ENCODE results near the gene STARD8.
"Not testable (repeated sequence)": the region's sequence is repeated elsewhere in the genome, so short reads cannot be mapped to it uniquely, and the experiment has no call there.

The STARD8 gene

GRCh38 chrX:68660746-68661145, 13.3 kb downstream of the STARD8 start:
- no peak for DNase-seq

GRCh38 chrX:68665502-68665901, 18.0 kb downstream of the STARD8 start:
- no peak for DNase-seq

GRCh38 chrX:68666580-68666979, 19.1 kb downstream of the STARD8 start:
- no peak for DNase-seq

- no peak for DNase-seq
Observed at GRCh38 chrX:68669094-68669860, 21.8 kb downstream of the STARD8 start.

GRCh38 chrX:68669871-68670270, 22.4 kb downstream of the STARD8 start:
- no peak for DNase-seq

DNA sequence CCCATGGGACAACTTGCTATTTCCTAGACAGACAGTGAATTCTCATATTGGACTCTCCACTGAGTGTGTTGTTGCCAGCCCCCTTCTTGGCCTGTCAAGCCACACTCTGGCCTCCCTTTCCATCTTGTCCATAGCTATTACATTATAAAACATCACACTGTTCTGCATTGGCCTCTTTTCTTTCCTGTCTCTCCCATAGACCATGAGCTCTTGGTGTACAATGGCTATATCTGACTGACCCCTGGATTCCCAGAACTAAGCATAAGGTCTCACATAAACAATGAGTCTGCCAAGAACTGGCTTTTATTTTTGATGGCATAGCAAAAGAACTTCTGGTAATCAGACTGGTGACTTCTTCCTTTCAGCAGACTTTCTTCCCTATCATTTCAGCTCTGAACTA, 23.8 kb downstream of the STARD8 start:
- no peak for DNase-seq

DNA sequence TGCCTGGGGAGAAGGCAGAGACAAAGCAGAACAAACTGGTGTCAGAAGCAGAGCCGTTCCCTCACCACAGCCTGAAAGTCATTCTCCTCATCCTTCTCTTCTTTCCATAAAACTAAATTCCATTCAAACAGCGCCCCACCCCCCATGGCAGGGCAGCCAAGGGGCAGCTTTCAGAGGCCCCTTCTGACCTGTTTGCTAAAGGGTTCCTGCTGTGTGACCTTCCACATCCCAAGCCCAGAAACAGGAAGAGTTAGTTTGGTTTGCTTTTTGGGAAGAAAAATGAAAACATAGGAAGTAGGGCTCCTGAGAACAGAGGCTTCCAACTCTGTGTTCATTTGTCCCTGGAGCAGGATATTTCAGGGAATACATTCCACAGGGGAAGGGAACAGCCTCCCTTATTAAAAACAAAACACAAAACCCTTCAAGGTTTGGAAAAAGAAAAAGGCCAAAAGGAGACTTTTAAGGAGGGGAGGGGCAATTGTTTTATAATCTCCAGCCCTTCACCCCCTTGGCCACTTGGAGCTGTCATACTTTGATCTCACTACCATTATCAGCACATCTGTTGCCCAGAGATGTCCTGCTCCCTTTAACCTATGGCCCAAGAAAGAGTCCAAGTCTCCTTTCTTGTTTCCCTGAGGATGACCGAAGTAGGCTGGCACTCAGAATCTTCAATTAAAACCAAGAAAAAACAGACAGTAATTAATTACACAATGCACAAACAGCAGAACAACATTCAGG, 25.3 kb downstream of the STARD8 start:
- DNase-seq: no peak

DNA sequence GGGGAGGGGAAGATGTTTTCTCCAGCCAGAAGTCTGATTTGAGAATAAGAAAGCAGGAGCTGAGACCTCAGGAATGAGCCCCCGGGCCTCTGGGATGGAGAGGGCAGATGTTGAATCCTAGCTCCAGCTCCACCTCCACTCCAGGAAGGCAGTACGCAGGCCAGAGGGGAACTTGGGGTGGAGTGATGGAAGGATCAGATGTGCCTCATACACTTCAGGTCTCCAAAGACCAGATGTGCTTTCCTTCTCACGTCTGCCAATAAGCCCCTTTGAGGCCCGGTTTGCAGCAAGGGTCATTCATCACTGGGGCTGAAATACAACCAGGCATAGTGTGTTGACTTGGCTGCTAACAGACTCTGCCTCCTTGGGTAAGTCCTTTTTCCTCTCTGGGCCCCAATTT, 28.1 kb downstream of the STARD8 start:
- no peak for DNase-seq

DNA sequence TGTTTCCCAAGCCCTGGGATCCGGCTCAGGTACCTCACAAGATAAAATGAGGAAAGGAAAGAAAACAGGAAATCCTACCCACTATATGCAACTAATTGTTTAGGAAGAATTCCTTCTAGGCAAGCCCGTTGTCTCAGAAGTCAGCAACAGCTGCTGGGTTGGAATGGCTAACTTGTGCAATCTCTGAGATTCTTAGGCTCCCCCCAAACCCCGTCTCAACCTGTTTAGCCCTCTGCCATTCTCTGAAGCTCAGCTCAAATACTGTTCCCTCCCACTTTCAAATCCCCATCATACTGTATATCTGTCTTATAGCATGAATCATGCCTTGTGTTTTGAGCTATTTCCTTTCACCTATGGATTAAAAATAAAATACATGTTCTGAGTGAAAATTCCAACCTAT, 28.9 kb downstream of the STARD8 start:
- DNase-seq: no peak

GRCh38 chrX:68677998-68678397, 30.5 kb downstream of the STARD8 start:
- no peak for DNase-seq

- DNase-seq: no peak
Observed at GRCh38 chrX:68681443-68681941, 34.0 kb downstream of the STARD8 start.

GRCh38 chrX:68682790-68683189, 35.3 kb downstream of the STARD8 start:
- DNase-seq: no peak

DNA sequence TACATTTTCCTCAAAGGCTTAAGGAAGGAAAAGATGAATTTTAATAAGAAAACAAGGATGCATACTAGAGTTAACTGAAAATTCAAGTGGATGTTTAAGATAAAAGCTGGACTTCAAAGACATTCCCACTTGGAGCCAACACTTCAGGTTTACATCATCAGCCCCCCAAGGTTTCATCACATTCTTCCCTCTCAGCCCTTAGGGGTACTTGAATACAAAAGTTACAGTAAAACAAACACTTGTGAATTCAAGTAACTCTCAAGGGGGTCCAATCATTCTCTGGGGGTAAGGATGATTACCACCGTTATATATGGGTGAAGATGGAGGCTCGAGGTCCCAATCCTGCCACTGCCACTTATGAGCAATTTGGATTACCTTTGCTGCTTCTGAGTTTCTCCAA, 36.1 kb downstream of the STARD8 start:
- no peak for DNase-seq

- DNase-seq: no peak
Observed at GRCh38 chrX:68684291-68684918, 36.9 kb downstream of the STARD8 start.

DNA sequence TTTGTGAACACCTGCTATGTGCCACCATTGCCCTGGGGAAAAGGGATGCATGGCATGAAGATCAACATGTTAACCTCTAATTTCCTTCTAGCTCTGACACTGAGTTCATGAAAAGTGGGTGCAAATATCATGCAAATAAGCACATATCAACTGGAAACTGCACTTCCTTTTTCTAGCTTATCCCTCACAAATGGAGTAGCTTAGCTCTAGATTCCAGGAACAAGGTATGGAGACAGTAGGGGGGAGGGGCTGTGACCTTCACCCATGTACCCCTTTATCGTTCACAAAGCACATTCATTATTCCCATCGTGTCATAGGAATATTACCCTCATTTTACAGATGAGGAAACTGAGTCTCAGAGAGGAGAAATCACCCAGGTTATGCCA, 37.4 kb downstream of the STARD8 start:
- no peak for DNase-seq

- no peak for DNase-seq
Observed at GRCh38 chrX:68685685-68686084, 38.2 kb downstream of the STARD8 start.

GRCh38 chrX:68686097-68686977, 38.9 kb downstream of the STARD8 start:
- DNase-seq: no peak

- not testable (repeated sequence) for DNase-seq
Observed at GRCh38 chrX:68688931-68689330, 41.5 kb downstream of the STARD8 start.

GRCh38 chrX:68690936-68691501, 43.6 kb downstream of the STARD8 start:
- no peak for DNase-seq

GRCh38 chrX:68691921-68692320, 44.5 kb downstream of the STARD8 start:
- no peak for DNase-seq

DNA sequence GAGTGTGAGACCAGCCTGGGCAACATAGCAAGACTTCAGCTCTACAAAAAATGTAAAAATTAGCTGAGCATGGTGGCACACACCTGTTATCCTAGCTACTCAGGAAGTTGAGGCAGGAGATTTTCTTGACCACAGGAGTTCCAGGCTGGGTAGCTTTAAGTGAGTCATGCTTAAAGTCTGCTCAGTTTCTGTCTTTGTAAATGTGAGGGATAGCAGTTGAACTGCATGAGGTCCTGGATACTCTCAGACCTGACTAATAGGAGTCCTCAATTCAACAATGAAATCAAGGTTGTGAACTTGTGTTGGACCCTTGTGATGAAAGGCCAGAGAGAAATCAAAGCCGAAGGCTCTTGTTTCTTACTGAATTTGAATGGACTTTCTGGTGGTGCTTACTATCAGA, 45.2 kb downstream of the STARD8 start:
- no peak for DNase-seq
